Neural cell (in vitro differentiated cells): ENCODE data around the gene CCDC43. TPM values are rescaled to one million over a fixed set of nuclear protein-coding genes. Genes with fewer than 3 reads are reported as not detected.

Experiments used
- polyA plus RNA-seq: library from polyadenylated mRNA; depleted of rRNA; stranded (reverse); fragments of >200 nt; gene quantifications from 2 replicates; pipeline ENCODE4 v1.2.3, GENCODE V29; 2014
- small RNA-seq, 3 experiments: library from RNA; depleted of rRNA; stranded (forward); fragments of <200 nt; gene quantifications; one replicate each; pipeline ENCODE3, GENCODE V24; 2012

CCDC43 gene
- polyA plus RNA-seq, 1 donor from 2014 or later, result 53.3 TPM

Small RNAs within 50 kb of the gene (small RNA-seq; reads per million reads assigned to genes)
- gene RN7SL819P, result 0 reads per million in 3 experiments
- gene SMCO4P1, result 0 reads per million in 3 experiments

Other genes with a start within 250 kb of the CCDC43 start
- 18.5 and 24.5 TPM in 2 replicates for gene GPATCH8, start 186.4 kb downstream of the CCDC43 start, polyA plus RNA-seq
- 2.5 and 3.0 TPM in 2 replicates for gene FZD2, start 132.3 kb downstream of the CCDC43 start, polyA plus RNA-seq
- gene MEIOC, start 33.3 kb downstream of the CCDC43 start, polyA plus RNA-seq, result not detected in 2 replicates
- gene DBF4B, start 18.9 kb upstream of the CCDC43 start, polyA plus RNA-seq, result 10.7 and 15.2 TPM in 2 replicates
- gene ADAM11, start 69.2 kb upstream of the CCDC43 start, polyA plus RNA-seq, result 19.3 and 25.8 TPM in 2 replicates
- gene GJC1, start 140.5 kb upstream of the CCDC43 start, polyA plus RNA-seq, result 8.0 and 9.0 TPM in 2 replicates
- gene HIGD1B, start 158.1 kb upstream of the CCDC43 start, polyA plus RNA-seq, result not detected in 2 replicates
- gene EFTUD2, start 209.7 kb upstream of the CCDC43 start, polyA plus RNA-seq, result 47.8 and 69.4 TPM in 2 replicates
- not detected in 2 replicates for gene GFAP, start 225.7 kb upstream of the CCDC43 start, polyA plus RNA-seq